Left lung (tissue), 10 donors: ENCODE measurements around the gene KCNC1. TPM values are rescaled to one million over a fixed set of nuclear protein-coding genes. Genes with fewer than 3 reads are reported as not detected.

ENCODE experiments used
- ATAC-seq: fragments of 200-7000 bp; cut with Tn5 transposase; one replicate; pipeline ENCODE4 v1.9.1; 2020; ENCODE audit warnings: moderate library complexity
- DNase-seq, 4 donors: peaks; one replicate each; pipeline ENCODE4 v3.0.0-alpha.2; 2013 to 2020
- H3K27ac ChIP-seq, 2 donors: fragments of 200-600 bp; sonication (generic) in 1 of 2; one replicate each; pipeline versions ENCODE4 v1.5.0 to v1.8.0; 2020 to 2021
- H3K27me3 ChIP-seq, 2 donors: fragments of 200-600 bp; sonication (generic) in 1 of 2; one replicate each; pipeline versions ENCODE4 v1.5.0 to v1.8.0; 2020 to 2021
- H3K36me3 ChIP-seq, 2 donors: fragments of 200-600 bp; sonication (generic) in 1 of 2; one replicate each; pipeline versions ENCODE4 v1.5.0 to v1.8.0; 2020 to 2021
- H3K4me1 ChIP-seq, 2 donors: fragments of 200-600 bp; one replicate each; pipeline ENCODE4 v1.8.0; 2021
- H3K4me3 ChIP-seq, 2 donors: fragments of 200-600 bp; sonication (generic) in 1 of 2; one replicate each; pipeline versions ENCODE4 v1.5.0 to v1.8.0; 2020 to 2021; ENCODE audit warnings: mild to moderate bottlenecking in 1 of 2
- H3K9me3 ChIP-seq, 2 donors: fragments of 200-600 bp; sonication (generic) in 1 of 2; one replicate each; pipeline versions ENCODE4 v1.5.0 to v1.8.0; 2020 to 2021
- CTCF ChIP-seq, 2 donors: fragments of 200-600 bp; sonication (generic) in 1 of 2; IDR thresholded peaks; one replicate each; pipeline versions ENCODE4 v1.5.0 to v1.8.0; 2021; ENCODE audit warnings: antibody characterized with exemption in 2 of 2
- intact Hi-C, 2 donors: fragments of 100-400 bp; cut with DNase I; formaldehyde crosslinking; loops; one replicate each; pipeline versions ENCODE4 v1.11.2 to v1.14.2; 2022
- polyA plus RNA-seq, 6 donors: library from polyadenylated mRNA; unstranded; fragments of 120-200 nt; gene quantifications; one replicate each; pipeline ENCODE4 v1.2.1, GENCODE V29; 2013; ENCODE audit not compliant: insufficient read length in 6 of 6
- total RNA-seq, 2 donors: library from RNA; stranded (reverse); fragmentation: NEBNext Ultra II Directional; extraction: Animal tissue kit (Norgen Biotek cat#: 25700); gene quantifications; one replicate each; pipeline ENCODE4 v1.2.1, GENCODE V29; 2021
- donor health status: DM: no; HTN: yes; CAD: no.
- donor health status: DM: no; HTN: no; CAD: no.

Gene KCNC1
- total and polyA plus RNA-seq, 8 donors, result 0.78 to 1.2 (median 0.89) TPM; not detected in 2

- no peaks in the 10 kb centered on the region for H3K4me1 ChIP-seq
- H3K27ac ChIP-seq, result no peak overlapping the region
- no peaks in the 10 kb centered on the region for H3K36me3 ChIP-seq
- H3K27me3 ChIP-seq, result peaks cover 0 to 45% of the 10 kb centered on the region in 2 donors
- no peaks in the 10 kb centered on the region for H3K9me3 ChIP-seq
- DNase-seq, result peak in 2 of 4 donors; percentile 25 to 53
- intact Hi-C loops, result no loop called here
- no peak for ATAC-seq
- no peak overlapping the region for H3K4me3 ChIP-seq
- TF ChIP-seq CTCF (IDR thresholded peaks at IDR 0.05), result no peak
Measured at GRCh38 chr11:17748761-17749721, 14.5 kb downstream of the KCNC1 start.

- H3K36me3 ChIP-seq, result no peaks in the 10 kb centered on the region
- no peak overlapping the region for H3K27ac ChIP-seq
- intact Hi-C loops, result no loop called here
- TF ChIP-seq CTCF (IDR thresholded peaks at IDR 0.05), result no peak
- peaks cover 0 to 46% of the 10 kb centered on the region in 2 donors for H3K27me3 ChIP-seq
- no peak overlapping the region for H3K4me3 ChIP-seq
- DNase-seq, result peak in 2 of 4 donors; percentile 12 to 58
- no peaks in the 10 kb centered on the region for H3K9me3 ChIP-seq
- ATAC-seq, result no peak
- H3K4me1 ChIP-seq, result no peaks in the 10 kb centered on the region
Measured at GRCh38 chr11:17750013-17750800, 15.6 kb downstream of the KCNC1 start.

- Histone ChIP-seq H3K4me3 (no peak overlapping the region), H3K4me1 (no peaks in the 10 kb centered on the region), H3K27me3 (peaks cover 0 to 41% of the 10 kb centered on the region in 2 donors), H3K36me3 (no peaks in the 10 kb centered on the region), H3K9me3 (no peaks in the 10 kb centered on the region), H3K27ac (no peak overlapping the region)
- DNase-seq (no peak), ATAC-seq (no peak)
- TF ChIP-seq CTCF (IDR thresholded peaks at IDR 0.05), result no peak
- intact Hi-C loops, result no loop called here
Measured at GRCh38 chr11:17750801-17751165, 16.2 kb downstream of the KCNC1 start.

- Histone ChIP-seq H3K4me3 (no peak overlapping the region), H3K9me3 (no peaks in the 10 kb centered on the region), H3K4me1 (no peaks in the 10 kb centered on the region), H3K27me3 (peaks cover 0 to 41% of the 10 kb centered on the region in 2 donors), H3K36me3 (no peaks in the 10 kb centered on the region), H3K27ac (no peak overlapping the region)
- no peak for DNase-seq
- intact Hi-C loops, result no loop called here
- no peak for TF ChIP-seq CTCF (IDR thresholded peaks at IDR 0.05)
- no peak for ATAC-seq
Measured at GRCh38 chr11:17751558-17751957, 17.0 kb downstream of the KCNC1 start.

- Histone ChIP-seq H3K27ac (no peak overlapping the region), H3K9me3 (no peaks in the 10 kb centered on the region), H3K36me3 (no peaks in the 10 kb centered on the region), H3K4me1 (no peaks in the 10 kb centered on the region), H3K27me3 (peaks cover 0 to 35% of the 10 kb centered on the region in 2 donors), H3K4me3 (no peak overlapping the region)
- DNase-seq (no peak), ATAC-seq (no peak)
- TF ChIP-seq CTCF (IDR thresholded peaks at IDR 0.05), result no peak
- intact Hi-C loops, result no loop called here
Measured at GRCh38 chr11:17752144-17752543, 17.6 kb downstream of the KCNC1 start.
